HG03280 (cell line): ENCODE results near the gene NAALAD2.
"Not testable (repeated sequence)": the region's sequence is repeated elsewhere in the genome, so short reads cannot be mapped to it uniquely, and the experiment has no call there.

Experiments used
- ATAC-seq: cut with Tn5 transposase; IDR thresholded peaks from one replicate; pipeline ENCODE4 v1.9.1; 2021; ENCODE audit warnings: mild to moderate bottlenecking, moderate library complexity; ENCODE audit not compliant: unreplicated experiment

The NAALAD2 gene

DNA sequence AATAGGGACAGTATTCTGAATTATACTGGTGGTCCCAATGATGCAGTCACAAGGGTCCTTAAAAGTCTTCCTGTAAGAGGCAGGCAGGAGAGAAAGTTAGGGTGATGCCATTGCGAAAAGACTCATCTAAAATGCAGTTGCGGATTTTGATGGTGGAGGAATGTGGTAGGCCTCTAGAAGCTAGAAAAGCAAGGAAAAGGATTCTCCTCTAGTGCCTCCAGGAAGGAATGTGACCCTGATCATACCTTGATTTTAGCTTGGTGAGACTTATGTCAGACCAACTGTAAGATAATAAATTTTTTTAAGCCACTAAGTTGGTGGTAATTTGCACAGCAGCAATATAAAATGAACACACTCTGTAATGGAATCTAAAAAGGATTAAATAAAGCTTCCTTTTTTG lies 54.5 kb downstream of the NAALAD2 start:
- no peak for ATAC-seq

GRCh38 chr11:90192869-90193582 lies 58.6 kb downstream of the NAALAD2 start:
- ATAC-seq, result no peak

DNA sequence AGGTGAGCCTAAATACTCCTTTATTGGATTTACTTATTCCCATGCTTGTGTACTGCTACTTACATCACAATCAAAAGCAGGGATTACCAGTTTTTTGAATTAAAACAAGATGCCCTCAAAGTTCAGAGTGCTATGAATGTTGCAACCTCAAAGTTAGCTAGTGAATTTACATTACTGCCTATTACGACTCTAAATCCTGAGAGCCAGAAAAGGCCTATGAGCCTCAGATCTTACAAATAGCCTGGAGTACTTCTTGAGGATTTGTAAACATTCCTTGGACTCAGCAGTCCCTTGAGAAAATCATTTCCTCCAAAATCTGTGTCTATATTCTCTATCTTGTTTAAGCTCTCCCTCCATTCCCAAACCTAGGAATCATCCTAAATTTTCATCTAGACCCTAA lies 62.9 kb downstream of the NAALAD2 start:
- no peak for ATAC-seq

GRCh38 chr11:90202342-90202741 lies 67.9 kb downstream of the NAALAD2 start:
- ATAC-seq, result no peak

GRCh38 chr11:90204407-90204806 lies 69.9 kb downstream of the NAALAD2 start:
- no peak for ATAC-seq

GRCh38 chr11:90204832-90205646 lies 70.6 kb downstream of the NAALAD2 start:
- ATAC-seq, result peak; percentile 82

DNA sequence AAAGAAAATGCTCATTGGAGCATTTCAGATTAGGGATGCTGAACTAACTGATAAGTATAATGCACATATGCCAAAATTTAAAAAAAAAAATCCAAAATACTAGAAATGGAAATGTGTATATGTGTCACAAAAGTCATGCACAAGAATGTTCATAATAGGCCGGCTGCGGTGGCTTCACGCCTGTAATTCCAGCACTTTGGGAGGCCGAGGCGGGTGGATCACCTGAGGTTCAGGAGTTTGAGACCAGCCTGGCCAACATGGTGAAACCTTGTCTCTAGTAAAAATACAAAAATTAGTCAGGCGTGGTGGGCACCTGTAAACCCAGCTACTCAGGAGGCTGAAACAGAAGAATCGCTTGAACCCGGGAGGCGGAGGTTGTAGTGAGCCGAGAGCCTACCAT lies 73.5 kb downstream of the NAALAD2 start:
- ATAC-seq, result not testable (repeated sequence)

- ATAC-seq, result no peak
Measured at GRCh38 chr11:90208857-90209256, 74.4 kb downstream of the NAALAD2 start.

- ATAC-seq, result no peak
Measured at GRCh38 chr11:90213322-90213721, 78.9 kb downstream of the NAALAD2 start.

DNA sequence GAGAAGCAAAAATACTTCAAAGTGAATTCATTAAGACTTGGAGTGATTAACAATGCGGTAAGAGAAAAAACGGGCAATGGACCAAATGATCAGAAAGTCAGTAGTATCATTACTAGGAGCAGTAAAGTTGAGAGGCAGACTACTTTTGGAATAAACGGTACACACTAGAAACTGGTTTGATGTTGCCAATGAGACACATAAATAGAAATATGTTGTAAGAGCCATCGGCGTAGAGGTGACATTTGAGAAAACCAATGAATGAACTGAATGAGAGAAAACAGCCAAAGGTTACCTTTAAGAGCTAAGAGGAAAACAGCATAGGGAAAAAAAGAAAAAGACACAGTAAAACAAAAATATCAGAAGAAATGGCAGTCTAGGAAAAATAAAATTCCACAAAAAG lies 82.1 kb downstream of the NAALAD2 start:
- ATAC-seq, result no peak

DNA sequence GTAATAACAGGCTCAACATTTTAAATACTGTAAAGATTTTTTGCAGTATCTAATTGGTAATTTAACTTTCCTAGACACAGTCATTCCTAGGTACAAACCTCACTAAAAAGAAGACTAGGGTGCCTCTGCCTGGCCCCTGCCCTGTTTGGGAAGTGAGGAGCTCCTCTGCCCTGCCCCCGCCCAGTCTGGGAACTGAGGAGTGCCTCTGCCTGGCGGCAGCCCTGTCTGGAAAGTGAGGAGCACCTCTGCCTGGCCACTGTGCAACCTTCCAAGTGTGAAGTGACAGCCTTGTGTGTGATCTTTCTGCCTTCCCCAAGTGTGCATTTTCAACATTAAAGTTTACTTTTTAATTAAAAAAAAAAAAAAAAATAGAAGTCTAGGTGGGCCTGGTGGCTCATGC lies 84.1 kb downstream of the NAALAD2 start:
- ATAC-seq, result no peak

DNA sequence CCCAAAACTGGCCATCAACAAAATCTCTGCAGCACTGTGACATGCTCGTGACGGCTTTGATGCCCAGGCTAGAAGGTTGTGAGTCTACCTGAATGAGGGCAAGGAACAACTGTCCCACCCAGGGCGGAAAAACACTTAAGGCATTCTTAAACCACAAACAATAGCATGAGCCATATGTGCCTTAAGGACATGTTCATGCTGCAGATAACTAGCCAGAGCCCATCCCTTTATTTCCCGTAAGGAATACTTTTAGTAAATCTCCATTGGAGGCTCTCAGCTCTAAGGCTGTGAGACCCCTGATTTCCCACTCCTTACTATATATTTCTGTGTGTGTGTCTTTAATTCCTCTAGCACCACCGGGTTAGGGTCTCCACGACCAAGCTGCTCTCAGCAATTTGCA lies 85.0 kb downstream of the NAALAD2 start:
- ATAC-seq, result no peak

- ATAC-seq, result no peak
Measured at GRCh38 chr11:90220391-90220790, 85.9 kb downstream of the NAALAD2 start.

- ATAC-seq, result peak; percentile 16
Measured at GRCh38 chr11:90221803-90222458, 87.5 kb downstream of the NAALAD2 start.

DNA sequence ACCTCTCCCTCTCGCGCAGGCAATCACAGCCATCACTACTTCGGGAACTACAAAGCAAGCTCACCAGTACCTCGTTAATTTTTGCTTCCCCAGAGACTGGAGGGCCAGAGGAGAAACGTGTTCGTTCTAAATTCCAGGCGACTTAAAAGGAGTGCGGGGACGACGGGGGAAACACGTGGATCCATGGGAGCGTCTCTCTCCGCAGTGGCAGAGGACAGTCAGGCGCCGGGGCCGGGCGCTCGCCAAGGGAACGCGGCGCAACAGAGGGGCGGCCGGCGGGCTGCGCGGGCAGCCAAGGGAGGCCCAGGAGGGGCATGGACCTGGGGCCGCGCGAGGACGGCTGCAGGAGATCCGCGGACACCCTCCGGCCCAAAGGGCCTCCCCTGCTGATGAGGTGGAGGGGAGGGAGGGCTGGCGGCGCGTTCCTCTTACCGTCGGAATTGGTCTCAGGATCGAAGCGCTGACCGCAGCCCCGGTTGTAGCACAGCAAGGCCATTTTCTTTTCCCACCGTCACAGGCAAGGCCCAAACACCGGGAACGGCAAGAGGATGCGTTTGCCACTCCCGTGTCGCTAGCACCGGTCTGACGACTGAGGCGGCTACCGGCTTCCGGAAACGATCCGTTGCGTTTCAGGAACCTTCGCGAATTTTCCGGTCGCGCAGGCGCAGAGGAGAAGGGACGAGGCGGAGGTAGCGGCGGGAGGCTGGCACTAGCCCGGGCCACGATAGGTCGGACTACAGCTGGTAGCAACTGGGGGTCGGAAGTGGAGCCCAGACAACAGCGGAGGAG lies 88.2 kb downstream of the NAALAD2 start, which contains the start of gene CHORDC1:
CHORDC1 (minus strand) TSS at position 591 of the 789 bp plus-strand sequence; CDS start at position 496, 95 bp downstream.
- peak; percentile 90 for ATAC-seq

- ATAC-seq, result peak; percentile 46
Measured at GRCh38 chr11:90223248-90223585, 88.8 kb downstream of the NAALAD2 start.

DNA sequence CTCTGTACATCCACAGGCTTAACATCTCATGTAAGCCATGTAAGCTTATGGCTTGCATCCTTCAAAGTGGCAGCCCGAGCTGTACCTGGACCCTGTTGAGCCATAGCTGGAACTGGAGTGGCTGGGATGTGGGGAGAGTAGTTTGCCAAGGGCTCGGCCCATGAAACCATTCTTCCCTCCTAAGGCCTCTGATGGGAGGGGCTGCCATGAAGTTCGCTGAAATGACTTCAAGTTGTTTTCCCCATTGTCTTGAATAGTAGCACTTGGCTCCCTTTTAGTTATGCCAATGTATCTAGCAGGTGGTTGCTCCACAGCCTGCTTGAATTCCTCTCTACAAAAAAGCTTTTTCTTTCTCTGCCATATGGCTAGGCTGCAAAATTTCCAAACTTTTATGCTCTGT lies 93.6 kb downstream of the NAALAD2 start:
- no peak for ATAC-seq

- no peak for ATAC-seq
Measured at GRCh38 chr11:90229791-90230190, 95.3 kb downstream of the NAALAD2 start.

DNA sequence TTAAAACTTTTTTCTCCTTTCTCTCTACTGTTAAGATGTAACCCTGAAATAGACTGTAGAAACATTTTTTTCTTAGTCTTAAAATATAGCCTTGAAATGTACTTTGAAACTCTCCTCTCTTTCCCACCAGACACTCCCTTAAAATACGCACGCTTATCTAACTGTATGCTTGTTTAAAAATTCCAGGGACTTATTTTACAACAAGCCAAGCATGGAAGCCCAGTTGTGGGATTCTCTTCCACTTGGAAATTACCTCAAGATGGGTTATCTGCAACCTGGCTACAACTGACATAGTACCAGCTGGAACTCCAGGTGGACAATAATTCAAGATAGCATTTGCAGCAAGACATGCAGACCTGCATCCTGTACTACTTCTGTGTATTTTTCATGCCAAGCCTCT lies 100.5 kb downstream of the NAALAD2 start:
- no peak for ATAC-seq

DNA sequence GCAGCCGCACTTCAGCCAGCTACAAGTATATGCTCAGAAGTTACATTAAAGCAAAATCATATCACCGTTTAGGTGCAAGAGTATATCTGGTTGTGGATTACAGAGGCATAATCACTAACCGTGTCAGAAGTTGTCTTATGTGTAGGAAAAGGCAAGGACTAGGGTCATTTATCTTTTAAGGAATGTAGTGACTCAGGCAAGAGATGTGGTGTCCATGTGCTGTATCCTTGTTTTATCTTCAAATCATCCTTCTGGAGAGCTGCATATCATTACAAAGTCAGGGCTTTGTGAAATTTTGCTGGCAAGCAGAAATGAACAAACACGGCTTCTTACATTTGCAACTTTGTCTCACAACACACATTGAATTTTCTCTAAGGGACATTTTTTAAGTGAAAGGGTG lies 101.1 kb downstream of the NAALAD2 start:
- no peak for ATAC-seq

DNA sequence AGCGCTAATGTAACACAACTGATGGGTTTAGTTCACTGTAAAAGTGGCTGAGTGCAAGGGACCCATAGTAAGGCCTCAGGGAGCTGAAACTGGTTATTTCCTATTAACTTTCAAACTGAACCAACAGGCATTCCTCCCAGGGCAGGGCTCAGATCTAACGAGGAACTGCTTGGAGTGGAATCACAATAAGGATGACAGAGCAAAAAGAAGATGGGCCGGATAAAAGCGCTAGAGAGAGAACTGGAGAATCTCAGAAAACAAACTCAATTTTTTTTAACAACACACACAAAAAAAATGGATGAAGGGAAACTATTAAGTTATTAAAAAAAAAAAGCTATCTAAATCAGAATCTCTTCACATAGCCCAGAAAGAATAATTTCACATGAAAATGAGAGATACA lies 102.5 kb downstream of the NAALAD2 start:
- ATAC-seq, result no peak
